GM19452 (cell line): ENCODE measurements around the gene HIGD2A.
A peak's percentile ranks its signal among the peaks of the same experiment; 100 is the strongest.

Experiments
- ATAC-seq: cut with Tn5 transposase; IDR thresholded peaks from one replicate; pipeline ENCODE4 v1.9.1; 2021; ENCODE audit not compliant: unreplicated experiment

The HIGD2A gene

DNA sequence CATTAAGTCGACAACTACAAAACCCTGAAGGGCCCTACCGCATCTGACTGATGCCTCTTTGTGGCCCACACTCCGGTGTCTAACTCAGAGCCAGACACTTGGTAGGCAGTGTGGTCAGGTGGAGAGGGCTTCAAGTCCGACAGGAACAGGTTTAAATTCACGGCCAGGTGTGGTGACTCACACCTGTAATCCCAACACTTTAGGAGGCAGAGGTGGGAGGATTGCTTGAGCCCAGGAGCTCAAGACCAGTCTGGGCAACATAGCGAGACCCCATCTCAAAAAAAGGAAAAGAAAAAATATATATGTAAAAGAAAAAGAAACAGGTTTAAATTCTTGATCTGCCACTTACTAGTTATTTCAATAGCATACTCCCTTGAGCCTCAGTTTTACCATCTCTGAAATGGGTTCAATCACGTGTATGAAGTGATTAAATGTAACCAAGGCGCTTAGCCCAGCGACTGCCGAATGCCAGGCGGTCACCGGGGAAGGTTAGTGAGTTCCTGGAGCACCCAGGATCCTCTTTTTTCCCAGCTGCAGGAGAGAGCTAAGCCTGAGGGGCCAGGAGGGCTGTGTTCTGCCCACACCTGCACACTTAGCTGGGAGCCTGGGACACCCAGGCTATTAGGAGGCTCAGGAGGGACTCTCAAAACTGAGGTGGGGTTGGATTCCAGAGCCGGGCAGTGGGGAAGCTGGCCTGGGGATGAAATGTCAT is 26.8 kb downstream of the HIGD2A start:
- no peak for ATAC-seq

DNA sequence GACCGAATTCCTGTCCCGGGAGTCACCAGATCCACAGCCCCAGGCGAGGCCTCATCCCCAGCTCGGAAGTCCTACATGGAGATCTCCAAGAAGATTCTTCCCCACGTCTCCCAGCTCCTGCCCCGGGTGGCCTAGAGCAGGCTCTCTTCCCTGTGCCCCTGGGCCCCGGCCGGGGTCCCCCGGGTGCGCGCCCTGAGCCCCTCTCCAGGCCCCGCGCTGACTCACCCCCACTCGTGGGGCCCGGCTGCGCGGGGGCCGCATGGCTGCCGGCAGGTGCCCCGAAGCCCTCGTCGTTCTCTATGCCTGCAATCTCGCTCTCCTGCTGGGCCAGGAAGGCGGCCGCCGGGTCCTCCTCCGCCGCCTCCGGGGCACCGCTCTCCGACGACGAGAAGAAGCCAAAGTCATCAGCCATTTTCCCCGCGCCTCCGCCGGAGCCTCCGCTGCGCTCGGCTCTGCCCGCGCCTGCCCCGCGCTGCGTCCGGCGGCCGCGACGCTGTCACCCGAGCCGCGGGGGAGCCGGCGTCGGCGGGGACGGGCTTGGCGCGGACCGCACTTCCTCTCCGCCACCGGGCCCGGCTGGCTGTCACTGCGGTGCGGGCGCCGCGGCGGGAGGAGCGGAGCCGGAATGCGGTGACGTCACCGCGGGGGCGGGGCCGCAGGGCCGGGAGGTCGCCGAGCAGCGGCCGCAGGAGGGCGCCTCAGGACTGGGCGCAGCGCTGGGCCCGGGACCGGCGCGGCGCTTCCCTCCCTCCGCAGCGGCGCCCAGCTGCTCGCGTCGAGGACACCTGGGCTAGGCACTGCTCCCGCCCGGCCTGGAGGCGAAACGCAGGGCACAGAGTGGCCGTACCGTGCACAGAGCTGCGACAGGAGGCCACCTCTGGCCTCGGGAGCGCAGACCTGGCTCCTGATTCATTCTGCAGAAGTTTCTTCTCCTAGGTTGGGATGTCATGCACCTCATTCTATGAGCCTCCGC is 27.7 kb downstream of the HIGD2A start, which contains the start of gene CLTB:
CLTB (minus strand) TSS at position 588 of the 973 bp plus-strand sequence; CDS start at position 412, 176 bp downstream.
- ATAC-seq = peak; percentile 94

- no peak for ATAC-seq
Observed at GRCh38 chr5:176416965-176417364, 28.4 kb downstream of the HIGD2A start.

DNA sequence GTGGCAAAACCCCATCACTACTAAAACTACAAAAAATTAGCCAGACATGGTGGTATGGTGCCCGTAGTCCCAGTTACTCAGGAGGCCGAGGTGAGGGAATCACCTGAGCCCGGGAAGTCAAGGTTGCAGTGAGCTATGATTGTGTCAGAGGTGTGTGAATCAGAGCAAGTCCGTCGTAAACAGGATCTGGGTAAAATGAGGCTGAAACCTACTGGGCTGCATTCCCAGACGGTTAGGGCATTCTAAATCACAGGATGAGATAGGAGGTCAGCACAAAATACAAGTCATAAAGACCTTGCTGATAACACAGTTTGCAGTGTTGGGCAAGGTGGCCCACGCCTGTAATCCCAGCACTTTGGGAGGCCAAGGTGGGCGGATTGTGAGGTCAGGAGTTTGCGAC is 29.7 kb downstream of the HIGD2A start:
- ATAC-seq = no peak

DNA sequence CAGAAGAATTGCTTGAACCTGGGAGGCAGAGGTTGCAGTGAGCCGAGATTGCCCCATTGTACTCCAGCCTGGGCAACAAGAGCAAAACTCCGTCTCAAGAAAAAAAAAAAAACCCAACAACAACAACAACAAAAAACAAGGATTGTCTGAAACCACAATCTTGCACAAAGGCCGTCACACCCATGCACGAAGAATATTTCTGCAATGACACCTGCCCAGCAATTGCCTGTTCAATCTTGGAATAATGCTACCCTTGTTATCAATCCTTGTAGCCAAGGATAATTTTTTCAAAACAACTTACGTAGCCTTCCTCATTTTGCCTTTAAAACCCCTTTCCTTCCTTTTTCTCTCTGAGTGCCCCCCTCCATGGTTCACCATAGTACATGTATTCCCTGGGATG is 31.5 kb downstream of the HIGD2A start:
- ATAC-seq = no peak

DNA sequence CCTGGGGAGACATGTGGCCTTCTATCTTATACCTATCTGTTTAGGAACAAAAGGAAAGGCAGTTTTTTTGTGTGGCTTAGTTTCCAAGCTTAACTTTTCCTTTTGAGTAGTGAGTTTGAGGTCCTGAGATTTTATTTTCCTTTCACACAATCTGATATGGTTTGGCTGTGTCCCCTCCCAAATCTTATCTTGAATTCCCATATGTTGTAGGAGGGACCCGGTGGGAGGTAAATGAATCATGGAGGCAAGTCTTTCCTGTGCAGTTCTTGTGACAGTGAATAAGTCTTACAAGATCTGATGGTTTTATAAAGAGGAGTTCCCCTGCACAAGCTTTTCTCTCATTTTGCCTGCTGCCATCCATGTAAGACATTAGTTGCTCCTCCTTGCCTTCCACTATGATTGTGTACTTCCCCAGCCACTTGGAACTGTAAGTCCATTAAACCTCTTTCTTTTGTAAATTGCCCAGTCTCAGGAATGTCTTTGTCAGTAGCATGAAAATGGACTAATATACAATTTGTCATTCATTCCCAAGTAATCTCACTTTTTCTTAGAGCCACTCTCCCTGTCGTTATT is 32.5 kb downstream of the HIGD2A start:
- no peak for ATAC-seq

DNA sequence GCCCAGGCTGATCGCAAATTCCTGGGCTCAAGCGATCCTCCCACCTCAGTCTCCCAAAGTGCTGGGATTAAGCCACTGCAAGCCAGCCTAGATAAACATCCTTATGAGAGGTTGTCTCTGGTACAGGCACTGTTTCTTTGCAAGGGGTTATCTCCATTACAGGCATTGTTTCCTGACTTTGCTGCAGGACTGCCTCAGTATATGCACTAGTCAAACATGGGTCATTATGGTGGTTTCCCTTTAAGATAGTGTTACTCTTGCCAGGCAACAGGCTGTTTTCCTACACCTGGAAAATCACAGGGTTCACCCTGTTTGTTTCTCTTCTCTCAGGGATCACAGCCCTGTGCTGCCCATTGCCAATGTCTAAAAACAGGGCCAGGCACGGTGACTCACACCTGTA is 35.6 kb downstream of the HIGD2A start:
- ATAC-seq = no peak

GRCh38 chr5:176425138-176425537 is 36.6 kb downstream of the HIGD2A start:
- ATAC-seq = no peak

- no peak for ATAC-seq
Observed at GRCh38 chr5:176425791-176426190, 37.2 kb downstream of the HIGD2A start.

- no peak for ATAC-seq
Observed at GRCh38 chr5:176426876-176427275, 38.3 kb downstream of the HIGD2A start.

DNA sequence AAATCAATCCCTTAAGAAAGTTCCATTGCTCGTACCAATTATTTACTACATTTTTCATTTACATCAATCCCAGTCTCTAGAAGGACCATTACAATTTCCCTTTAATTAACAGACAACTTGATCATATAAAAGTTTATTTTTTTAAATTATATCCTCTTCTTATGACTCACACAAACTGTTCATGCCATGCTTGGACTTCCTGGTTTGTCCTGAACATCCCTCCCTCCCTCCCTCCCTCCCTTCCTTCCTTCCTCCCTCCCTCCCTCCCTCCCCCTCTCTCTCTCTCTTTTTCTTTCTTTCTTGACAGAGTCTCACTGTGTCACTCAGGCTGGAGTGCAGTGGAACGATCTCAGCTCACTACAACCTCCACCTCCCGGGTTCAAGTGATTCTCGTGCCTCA is 39.4 kb downstream of the HIGD2A start:
- no peak for ATAC-seq

DNA sequence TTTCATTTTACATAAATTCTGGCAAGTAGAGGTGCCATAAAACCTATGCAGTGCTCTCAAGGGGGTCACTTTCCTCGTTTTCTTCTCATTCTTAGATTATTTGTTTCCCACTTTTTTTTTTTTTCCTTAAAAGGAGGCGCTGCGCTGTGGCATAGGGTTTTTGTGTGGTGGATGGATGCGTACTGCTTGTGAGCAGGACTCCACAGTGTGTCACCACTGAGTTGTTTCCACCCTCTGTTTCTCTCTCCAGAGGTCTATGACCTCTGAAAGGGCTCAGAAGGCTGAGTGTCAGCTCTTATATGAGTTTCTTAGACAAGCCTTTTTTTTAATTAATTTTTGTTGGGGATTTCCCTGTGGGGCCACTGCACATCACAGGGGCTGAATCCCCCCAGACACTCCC is 41.4 kb downstream of the HIGD2A start:
- no peak for ATAC-seq

DNA sequence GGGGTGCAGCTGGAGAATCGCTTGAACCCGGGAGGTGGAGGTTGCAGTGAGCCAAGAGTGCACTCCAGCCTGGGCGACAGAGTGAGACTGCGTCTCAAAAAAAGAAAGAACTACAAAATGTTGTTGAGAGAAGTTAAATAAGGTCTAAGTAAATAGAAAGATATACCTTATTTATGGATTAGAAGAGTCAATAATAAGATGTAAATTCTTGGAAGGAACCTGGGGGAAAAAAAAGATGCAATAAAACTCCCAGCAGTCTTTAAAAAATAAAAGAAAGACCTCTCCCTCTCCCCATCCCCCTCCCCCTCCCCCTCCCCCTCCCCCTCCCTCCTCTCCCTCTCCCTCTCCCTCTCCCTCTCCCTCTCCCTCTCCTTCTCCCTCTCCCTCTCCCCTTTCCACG is 44.2 kb downstream of the HIGD2A start:
- ATAC-seq = no peak

GRCh38 chr5:176436656-176437055 is 48.1 kb downstream of the HIGD2A start:
- no peak for ATAC-seq

GRCh38 chr5:176438959-176439757 is 50.6 kb downstream of the HIGD2A start:
- no peak for ATAC-seq
